Ishikawa (cell line): ENCODE results near the gene PCDHA8.
A peak's percentile ranks its signal among the peaks of the same experiment; 100 is the strongest.

Experiments
- CEBPB ChIP-seq: IDR thresholded peaks from 2 replicates; pipeline ENCODE4 v1.6.1; 2012
- CREB1 ChIP-seq: IDR thresholded peaks from 2 replicates; pipeline ENCODE4 v1.6.1; 2012; ENCODE audit warnings: low read depth
- EGR1 ChIP-seq: IDR thresholded peaks from 2 replicates; pipeline ENCODE4 v1.6.1; 2012
- EP300 ChIP-seq: IDR thresholded peaks from 2 replicates; pipeline ENCODE4 v1.6.1; 2012; ENCODE audit warnings: borderline replicate concordance
- FOXM1 ChIP-seq: IDR thresholded peaks from 2 replicates; pipeline ENCODE4 v1.6.1; 2012; ENCODE audit warnings: low read depth, borderline replicate concordance
- NFIC ChIP-seq: IDR thresholded peaks from 2 replicates; pipeline ENCODE4 v1.6.1; 2012
- RAD21 ChIP-seq: IDR thresholded peaks from 2 replicates; pipeline ENCODE4 v1.6.1; 2012; ENCODE audit warnings: low read depth
- TAF1 ChIP-seq: IDR thresholded peaks from 2 replicates; pipeline ENCODE4 v1.6.1; 2012; ENCODE audit warnings: low read depth, mild to moderate bottlenecking
- TCF12 ChIP-seq: IDR thresholded peaks from 2 replicates; pipeline ENCODE4 v1.6.1; 2012; ENCODE audit warnings: low read depth
- TEAD4 ChIP-seq: IDR thresholded peaks from 2 replicates; pipeline ENCODE4 v1.6.1; 2012
- YY1 ChIP-seq: IDR thresholded peaks from 2 replicates; pipeline ENCODE4 v1.6.1; 2012; ENCODE audit warnings: low read depth
- ZBTB7A ChIP-seq: IDR thresholded peaks from 2 replicates; pipeline ENCODE4 v1.6.1; 2012; ENCODE audit warnings: low read depth
- TF ChIP-seq, protein P1 (sequence below): IDR thresholded peaks from 2 replicates; pipeline ENCODE4 v1.6.1; 2012
- TF ChIP-seq, protein P2 (sequence below): IDR thresholded peaks from 2 replicates; pipeline ENCODE4 v1.6.1; 2012
- TF ChIP-seq, protein P3 (sequence below): IDR thresholded peaks from 2 replicates; pipeline ENCODE4 v1.6.1; 2012; ENCODE audit warnings: low read depth, mild to moderate bottlenecking

The PCDHA8 gene, protein sequence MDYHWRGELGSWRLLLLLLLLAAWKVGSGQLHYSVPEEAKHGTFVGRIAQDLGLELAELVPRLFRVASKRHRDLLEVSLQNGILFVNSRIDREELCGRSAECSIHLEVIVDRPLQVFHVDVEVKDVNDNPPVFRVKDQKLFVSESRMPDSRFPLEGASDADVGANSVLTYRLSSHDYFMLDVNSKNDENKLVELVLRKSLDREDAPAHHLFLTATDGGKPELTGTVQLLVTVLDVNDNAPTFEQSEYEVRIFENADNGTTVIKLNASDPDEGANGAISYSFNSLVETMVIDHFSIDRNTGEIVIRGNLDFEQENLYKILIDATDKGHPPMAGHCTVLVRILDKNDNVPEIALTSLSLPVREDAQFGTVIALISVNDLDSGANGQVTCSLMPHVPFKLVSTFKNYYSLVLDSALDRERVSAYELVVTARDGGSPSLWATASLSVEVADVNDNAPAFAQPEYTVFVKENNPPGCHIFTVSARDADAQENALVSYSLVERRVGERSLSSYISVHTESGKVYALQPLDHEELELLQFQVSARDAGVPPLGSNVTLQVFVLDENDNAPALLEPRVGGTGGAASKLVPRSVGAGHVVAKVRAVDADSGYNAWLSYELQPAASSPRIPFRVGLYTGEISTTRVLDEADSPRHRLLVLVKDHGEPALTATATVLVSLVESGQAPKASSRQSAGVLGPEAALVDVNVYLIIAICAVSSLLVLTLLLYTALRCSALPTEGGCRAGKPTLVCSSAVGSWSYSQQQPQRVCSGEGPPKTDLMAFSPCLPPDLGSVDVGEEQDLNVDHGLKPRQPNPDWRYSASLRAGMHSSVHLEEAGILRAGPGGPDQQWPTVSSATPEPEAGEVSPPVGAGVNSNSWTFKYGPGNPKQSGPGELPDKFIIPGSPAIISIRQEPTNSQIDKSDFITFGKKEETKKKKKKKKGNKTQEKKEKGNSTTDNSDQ

DNA sequence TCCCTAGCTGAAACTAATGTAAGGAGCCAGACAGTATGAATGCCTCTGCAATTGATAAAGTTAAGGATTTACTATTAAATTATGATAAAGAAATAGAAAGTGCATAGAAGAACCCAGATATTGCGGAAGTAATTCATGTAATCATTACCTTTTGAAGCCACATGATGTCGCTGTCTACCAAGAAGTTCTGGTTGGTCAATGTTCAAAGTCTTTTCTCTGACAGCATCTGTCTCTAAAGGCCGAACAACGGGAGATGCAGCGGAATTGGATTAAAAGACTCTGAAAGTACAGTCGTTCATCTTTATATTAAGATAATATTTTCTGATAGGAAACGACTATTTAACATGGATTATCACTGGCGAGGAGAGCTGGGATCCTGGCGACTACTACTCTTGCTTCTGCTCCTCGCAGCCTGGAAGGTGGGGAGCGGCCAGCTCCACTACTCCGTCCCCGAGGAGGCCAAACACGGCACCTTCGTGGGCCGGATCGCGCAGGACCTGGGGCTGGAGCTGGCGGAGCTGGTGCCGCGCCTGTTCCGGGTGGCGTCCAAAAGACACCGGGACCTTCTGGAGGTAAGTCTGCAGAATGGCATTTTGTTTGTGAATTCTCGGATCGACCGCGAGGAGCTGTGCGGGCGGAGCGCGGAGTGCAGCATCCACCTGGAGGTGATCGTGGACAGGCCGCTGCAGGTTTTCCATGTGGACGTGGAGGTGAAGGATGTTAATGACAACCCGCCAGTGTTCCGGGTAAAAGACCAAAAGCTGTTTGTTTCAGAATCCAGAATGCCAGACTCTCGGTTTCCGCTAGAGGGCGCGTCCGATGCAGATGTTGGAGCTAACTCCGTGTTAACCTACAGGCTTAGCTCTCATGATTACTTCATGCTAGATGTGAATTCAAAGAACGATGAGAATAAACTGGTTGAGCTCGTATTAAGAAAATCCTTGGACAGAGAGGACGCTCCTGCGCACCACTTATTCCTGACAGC, at the start of gene PCDHA8:
Gene PCDHA8, plus strand, starts transcription at position 210 of the 985 bp plus-strand sequence. Its CDS starts 135 bp downstream, at position 345.
- TF ChIP-seq RAD21 (peak; percentile 50), EP300 (no peak)

DNA sequence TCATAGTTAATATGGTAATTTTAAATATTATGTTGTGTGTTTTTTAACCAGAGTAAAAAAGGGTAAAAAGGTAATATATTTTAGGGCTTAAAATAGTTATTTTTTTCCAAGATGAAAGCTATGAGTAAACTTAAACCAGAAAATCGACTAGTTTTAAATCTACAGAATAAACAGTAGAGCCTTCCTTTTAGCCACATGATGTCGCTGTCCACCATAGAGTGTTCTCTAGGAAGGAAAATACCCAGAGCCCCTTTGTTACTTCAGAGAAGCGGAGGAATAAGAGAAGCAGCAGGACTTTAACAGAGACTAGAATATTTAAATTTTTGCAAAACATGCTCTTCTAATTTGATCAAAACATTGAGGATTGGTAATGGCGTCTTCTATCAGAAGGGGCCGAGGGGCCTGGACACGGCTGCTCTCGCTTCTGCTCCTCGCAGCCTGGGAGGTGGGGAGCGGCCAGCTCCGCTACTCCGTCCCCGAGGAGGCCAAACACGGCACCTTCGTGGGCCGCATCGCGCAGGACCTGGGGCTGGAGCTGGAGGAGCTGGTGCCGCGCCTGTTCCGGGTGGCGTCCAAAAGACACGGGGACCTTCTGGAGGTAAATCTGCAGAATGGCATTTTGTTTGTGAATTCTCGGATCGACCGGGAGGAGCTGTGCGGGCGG, 46.3 kb upstream of the PCDHA8 start, which contains the start of gene PCDHA2:
Gene PCDHA2, plus strand, starts transcription at position 258 of the 664 bp plus-strand sequence.
- TF ChIP-seq, protein P1, sequence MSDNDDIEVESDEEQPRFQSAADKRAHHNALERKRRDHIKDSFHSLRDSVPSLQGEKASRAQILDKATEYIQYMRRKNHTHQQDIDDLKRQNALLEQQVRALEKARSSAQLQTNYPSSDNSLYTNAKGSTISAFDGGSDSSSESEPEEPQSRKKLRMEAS = no peak
- peak; percentile 29 for TF ChIP-seq RAD21

DNA sequence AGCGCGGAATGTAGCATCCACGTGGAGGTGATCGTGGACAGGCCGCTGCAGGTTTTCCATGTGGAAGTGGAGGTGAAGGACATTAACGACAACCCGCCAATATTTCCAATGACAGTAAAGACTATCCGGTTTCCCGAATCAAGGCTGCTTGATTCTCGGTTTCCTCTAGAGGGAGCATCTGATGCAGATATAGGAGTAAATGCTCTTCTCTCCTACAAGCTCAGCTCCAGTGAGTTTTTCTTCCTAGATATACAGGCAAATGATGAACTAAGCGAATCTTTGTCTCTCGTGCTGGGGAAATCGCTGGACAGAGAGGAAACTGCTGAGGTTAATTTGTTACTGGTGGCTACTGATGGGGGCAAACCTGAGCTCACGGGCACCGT, 45.7 kb upstream of the PCDHA8 start:
- no peak for TF ChIP-seq RAD21
- TF ChIP-seq CREB1 = no peak
- no peak for TF ChIP-seq CEBPB
- no peak for TF ChIP-seq YY1
- no peak for TF ChIP-seq EP300
- TF ChIP-seq NFIC = no peak
- no peak for TF ChIP-seq TAF1
- TF ChIP-seq, protein P1 = no peak
- TF ChIP-seq TCF12 = no peak
- no peak for TF ChIP-seq ZBTB7A
- TF ChIP-seq EGR1 = no peak
- TF ChIP-seq, protein P2, sequence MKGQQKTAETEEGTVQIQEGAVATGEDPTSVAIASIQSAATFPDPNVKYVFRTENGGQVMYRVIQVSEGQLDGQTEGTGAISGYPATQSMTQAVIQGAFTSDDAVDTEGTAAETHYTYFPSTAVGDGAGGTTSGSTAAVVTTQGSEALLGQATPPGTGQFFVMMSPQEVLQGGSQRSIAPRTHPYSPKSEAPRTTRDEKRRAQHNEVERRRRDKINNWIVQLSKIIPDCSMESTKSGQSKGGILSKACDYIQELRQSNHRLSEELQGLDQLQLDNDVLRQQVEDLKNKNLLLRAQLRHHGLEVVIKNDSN = no peak
- TF ChIP-seq FOXM1 = no peak
- no peak for TF ChIP-seq TEAD4

DNA sequence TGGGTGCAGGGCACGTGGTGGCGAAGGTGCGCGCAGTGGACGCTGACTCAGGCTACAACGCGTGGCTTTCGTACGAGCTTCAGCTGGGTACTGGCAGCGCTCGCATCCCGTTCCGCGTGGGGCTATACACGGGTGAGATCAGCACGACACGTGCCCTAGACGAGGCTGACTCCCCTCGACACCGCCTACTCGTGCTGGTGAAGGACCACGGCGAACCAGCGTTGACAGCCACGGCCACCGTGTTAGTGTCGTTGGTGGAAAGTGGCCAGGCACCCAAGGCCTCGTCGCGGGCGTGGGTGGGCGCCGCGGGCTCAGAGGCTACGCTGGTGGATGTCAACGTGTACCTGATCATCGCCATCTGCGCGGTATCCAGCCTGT, 44.3 kb upstream of the PCDHA8 start:
- TF ChIP-seq FOXM1 = no peak
- no peak for TF ChIP-seq CREB1
- TF ChIP-seq EGR1 = no peak
- TF ChIP-seq YY1 = no peak
- TF ChIP-seq ZBTB7A = no peak
- no peak for TF ChIP-seq TCF12
- no peak for TF ChIP-seq TAF1
- TF ChIP-seq NFIC = no peak
- TF ChIP-seq, protein P1 = no peak
- no peak for TF ChIP-seq RAD21
- TF ChIP-seq, protein P3, sequence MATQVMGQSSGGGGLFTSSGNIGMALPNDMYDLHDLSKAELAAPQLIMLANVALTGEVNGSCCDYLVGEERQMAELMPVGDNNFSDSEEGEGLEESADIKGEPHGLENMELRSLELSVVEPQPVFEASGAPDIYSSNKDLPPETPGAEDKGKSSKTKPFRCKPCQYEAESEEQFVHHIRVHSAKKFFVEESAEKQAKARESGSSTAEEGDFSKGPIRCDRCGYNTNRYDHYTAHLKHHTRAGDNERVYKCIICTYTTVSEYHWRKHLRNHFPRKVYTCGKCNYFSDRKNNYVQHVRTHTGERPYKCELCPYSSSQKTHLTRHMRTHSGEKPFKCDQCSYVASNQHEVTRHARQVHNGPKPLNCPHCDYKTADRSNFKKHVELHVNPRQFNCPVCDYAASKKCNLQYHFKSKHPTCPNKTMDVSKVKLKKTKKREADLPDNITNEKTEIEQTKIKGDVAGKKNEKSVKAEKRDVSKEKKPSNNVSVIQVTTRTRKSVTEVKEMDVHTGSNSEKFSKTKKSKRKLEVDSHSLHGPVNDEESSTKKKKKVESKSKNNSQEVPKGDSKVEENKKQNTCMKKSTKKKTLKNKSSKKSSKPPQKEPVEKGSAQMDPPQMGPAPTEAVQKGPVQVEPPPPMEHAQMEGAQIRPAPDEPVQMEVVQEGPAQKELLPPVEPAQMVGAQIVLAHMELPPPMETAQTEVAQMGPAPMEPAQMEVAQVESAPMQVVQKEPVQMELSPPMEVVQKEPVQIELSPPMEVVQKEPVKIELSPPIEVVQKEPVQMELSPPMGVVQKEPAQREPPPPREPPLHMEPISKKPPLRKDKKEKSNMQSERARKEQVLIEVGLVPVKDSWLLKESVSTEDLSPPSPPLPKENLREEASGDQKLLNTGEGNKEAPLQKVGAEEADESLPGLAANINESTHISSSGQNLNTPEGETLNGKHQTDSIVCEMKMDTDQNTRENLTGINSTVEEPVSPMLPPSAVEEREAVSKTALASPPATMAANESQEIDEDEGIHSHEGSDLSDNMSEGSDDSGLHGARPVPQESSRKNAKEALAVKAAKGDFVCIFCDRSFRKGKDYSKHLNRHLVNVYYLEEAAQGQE = no peak
- no peak for TF ChIP-seq TEAD4
- no peak for TF ChIP-seq EP300
- TF ChIP-seq, protein P2 = no peak
- TF ChIP-seq CEBPB = no peak

DNA sequence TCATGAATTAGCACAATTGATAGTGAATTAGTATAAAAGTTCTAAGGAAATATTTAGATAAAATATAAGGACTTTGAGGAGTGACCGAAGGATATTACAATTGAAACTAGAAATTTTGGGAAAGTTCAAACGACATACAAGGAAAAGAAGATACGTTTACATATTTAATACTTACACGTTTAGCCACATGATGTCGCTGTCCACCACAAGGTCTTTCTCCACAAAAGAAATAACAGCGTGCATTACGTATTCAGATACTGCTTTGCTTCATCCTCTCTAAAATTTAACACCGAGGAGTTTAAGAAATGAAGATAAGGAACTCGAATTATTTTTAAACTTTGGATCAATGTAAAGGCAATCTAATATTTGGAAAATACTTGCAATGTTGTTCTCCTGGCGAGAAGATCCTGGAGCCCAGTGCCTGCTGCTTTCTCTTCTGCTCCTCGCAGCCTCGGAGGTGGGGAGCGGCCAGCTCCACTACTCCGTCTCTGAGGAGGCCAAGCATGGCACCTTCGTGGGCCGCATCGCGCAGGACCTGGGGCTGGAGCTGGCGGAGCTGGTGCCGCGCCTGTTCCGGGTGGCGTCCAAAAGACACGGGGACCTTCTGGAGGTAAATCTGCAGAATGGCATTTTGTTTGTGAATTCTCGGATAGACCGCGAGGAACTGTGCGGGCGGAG, 40.0 kb upstream of the PCDHA8 start, which contains the start of gene PCDHA3:
Gene PCDHA3, plus strand, starts transcription at position 242 of the 678 bp plus-strand sequence.
- TF ChIP-seq RAD21 = no peak
- TF ChIP-seq FOXM1 = no peak
- TF ChIP-seq, protein P2 = no peak
- no peak for TF ChIP-seq TEAD4
- no peak for TF ChIP-seq ZBTB7A
- no peak for TF ChIP-seq CREB1
- TF ChIP-seq, protein P3 = no peak
- TF ChIP-seq TAF1 = no peak
- no peak for TF ChIP-seq YY1
- TF ChIP-seq TCF12 = no peak
